H9 (cell line): ENCODE results near the gene URI1. TPM values are rescaled to one million over a fixed set of nuclear protein-coding genes. Genes with fewer than 3 reads are reported as not detected.
"Not testable (repeated sequence)": the region's sequence is repeated elsewhere in the genome, so short reads cannot be mapped to it uniquely, and the experiment has no call there.

ENCODE experiments used
- DNase-seq: peaks from one replicate; pipeline ENCODE4 v3.0.0-alpha.2; 2017
- H2AFZ ChIP-seq: one replicate; pipeline ENCODE4 v1.6.1; 2013; ENCODE audit warnings: mild to moderate bottlenecking, low read length, control low read depth, moderate library complexity
- H2AK5ac ChIP-seq: 2 replicates; pipeline ENCODE4 v1.6.1; 2013; ENCODE audit warnings: low read length, control low read depth, mixed read lengths; ENCODE audit not compliant: insufficient read length
- H2BK120ac ChIP-seq: one replicate; pipeline ENCODE4 v1.6.1; 2013; ENCODE audit warnings: low read depth, mild to moderate bottlenecking, low read length, control low read depth, inconsistent platforms; ENCODE audit not compliant: poor library complexity, severe bottlenecking
- H2BK12ac ChIP-seq: 2 replicates; pipeline ENCODE4 v1.6.1; 2013; ENCODE audit warnings: low read length, control low read depth, mixed read lengths, low read depth; ENCODE audit not compliant: insufficient read length
- H2BK15ac ChIP-seq: 2 replicates; pipeline ENCODE4 v1.6.1; 2013; ENCODE audit warnings: low read depth, low read length, control low read depth
- H2BK20ac ChIP-seq: one replicate; pipeline ENCODE4 v1.6.1; 2013; ENCODE audit warnings: low read depth, mild to moderate bottlenecking, low read length, control low read depth, inconsistent platforms; ENCODE audit not compliant: poor library complexity, severe bottlenecking
- H2BK5ac ChIP-seq: 2 replicates; pipeline ENCODE4 v1.6.1; 2013; ENCODE audit warnings: low read length, control low read depth, mixed read lengths; ENCODE audit not compliant: insufficient read length
- H3K14ac ChIP-seq: 2 replicates; pipeline ENCODE4 v1.6.1; 2013; ENCODE audit warnings: low read length, control low read depth; ENCODE audit not compliant: insufficient read depth
- H3K18ac ChIP-seq: 2 replicates; pipeline ENCODE4 v1.6.1; 2013; ENCODE audit warnings: low read depth, mild to moderate bottlenecking, mixed read lengths, low read length, control low read depth; ENCODE audit not compliant: insufficient read length
- H3K23ac ChIP-seq: 2 replicates; pipeline ENCODE4 v1.6.1; 2013; ENCODE audit warnings: low read length, control low read depth, mixed read lengths, low read depth; ENCODE audit not compliant: insufficient read length
- H3K23me2 ChIP-seq: 2 replicates; pipeline ENCODE4 v1.6.1; 2013; ENCODE audit warnings: low read depth, mild to moderate bottlenecking, mixed read lengths, low read length, control low read depth; ENCODE audit not compliant: insufficient read length, poor library complexity, severe bottlenecking
- H3K27ac ChIP-seq: 2 replicates; pipeline ENCODE4 v1.5.1; 2013; ENCODE audit warnings: low read length, control low read depth, mixed read lengths, low read depth; ENCODE audit not compliant: insufficient read length
- H3K27me3 ChIP-seq: 2 replicates; pipeline ENCODE4 v1.6.1; 2013; ENCODE audit warnings: low read length, control low read depth, inconsistent platforms; ENCODE audit not compliant: insufficient read depth
- H3K4ac ChIP-seq: 2 replicates; pipeline ENCODE4 v1.6.1; 2013; ENCODE audit warnings: low read depth, mild to moderate bottlenecking, control low read depth, inconsistent platforms, low read length, moderate library complexity
- H3K4me1 ChIP-seq: 2 replicates; pipeline ENCODE4 v1.6.1; 2013; ENCODE audit warnings: low read length, control low read depth, inconsistent platforms; ENCODE audit not compliant: insufficient read depth
- H3K4me2 ChIP-seq: 2 replicates; pipeline ENCODE4 v1.6.1; 2013; ENCODE audit warnings: low read length, control low read depth, mixed read lengths; ENCODE audit not compliant: insufficient read length, insufficient read depth
- H3K56ac ChIP-seq: 2 replicates; pipeline ENCODE4 v1.6.1; 2013; ENCODE audit warnings: low read depth, mild to moderate bottlenecking, mixed read lengths, low read length, control low read depth; ENCODE audit not compliant: insufficient read length
- H3K79me1 ChIP-seq: 2 replicates; pipeline ENCODE4 v1.6.1; 2013; ENCODE audit warnings: low read depth, mild to moderate bottlenecking, moderate library complexity, low read length, control low read depth, inconsistent platforms; ENCODE audit not compliant: insufficient read depth, poor library complexity, severe bottlenecking
- H3K79me2 ChIP-seq: 2 replicates; pipeline ENCODE4 v1.6.1; 2013; ENCODE audit warnings: low read length, control low read depth, inconsistent platforms; ENCODE audit not compliant: insufficient read depth
- H3K9ac ChIP-seq: 2 replicates; pipeline ENCODE4 v1.6.1; 2013; ENCODE audit warnings: low read length, control low read depth, mixed read lengths; ENCODE audit not compliant: insufficient read length; ENCODE audit errors: extremely low read depth
- H3K9me3 ChIP-seq: one replicate; pipeline ENCODE4 v1.6.1; 2013; ENCODE audit warnings: low read depth, low read length, inconsistent platforms; ENCODE audit not compliant: control insufficient read depth
- H3T11ph ChIP-seq: one replicate; pipeline ENCODE4 v1.6.1; 2013; ENCODE audit warnings: mild to moderate bottlenecking, low read length, control low read depth, inconsistent platforms
- H4K20me1 ChIP-seq: one replicate; pipeline ENCODE4 v1.6.1; 2013; ENCODE audit not compliant: control insufficient read depth, insufficient read length, insufficient read depth
- H4K5ac ChIP-seq: 2 replicates; pipeline ENCODE4 v1.6.1; 2013; ENCODE audit warnings: low read depth, mild to moderate bottlenecking, mixed read lengths, low read length, control low read depth; ENCODE audit not compliant: insufficient read length
- H4K8ac ChIP-seq: replicated peaks from 2 replicates; pipeline ENCODE4 v1.6.1; 2013; ENCODE audit warnings: low read length, control low read depth, mixed read lengths, low read depth; ENCODE audit not compliant: insufficient read length
- H4K91ac ChIP-seq: 2 replicates; pipeline ENCODE4 v1.6.1; 2013; ENCODE audit warnings: low read depth, mild to moderate bottlenecking, moderate library complexity, mixed read lengths, low read length, control low read depth; ENCODE audit not compliant: insufficient read length
- H3K27ac Mint-ChIP-seq, 3 experiments: 2 replicates in 2 of 3; 3 replicates in 1 of 3; pipeline ENCODE4 v1.8.0; 2020 to 2021; ENCODE audit warnings: mixed read lengths in 3 of 3, mild to moderate bottlenecking in 1 of 3, moderate library complexity in 1 of 3
- H3K27me3 Mint-ChIP-seq: 2 replicates; pipeline ENCODE4 v1.8.0; 2021; ENCODE audit warnings: low read depth, mild to moderate bottlenecking, moderate library complexity, mixed read lengths
- H3K36me3 Mint-ChIP-seq, 3 experiments: 2 replicates in 2 of 3; 3 replicates in 1 of 3; pipeline ENCODE4 v1.8.0; 2020 to 2021; ENCODE audit warnings: low read depth in 3 of 3, mixed read lengths in 3 of 3; ENCODE audit not compliant: insufficient read depth in 1 of 3
- H3K4me1 Mint-ChIP-seq, 2 experiments: 2 replicates each; pipeline ENCODE4 v1.8.0; 2020; ENCODE audit warnings: mixed read lengths in 2 of 2
- H3K4me3 Mint-ChIP-seq, 2 experiments: 2 replicates in 1 of 2; 3 replicates in 1 of 2; pipeline ENCODE4 v1.8.0; 2020 to 2021; ENCODE audit warnings: mild to moderate bottlenecking in 2 of 2, mixed read lengths in 2 of 2, moderate library complexity in 1 of 2
- H3K9me3 Mint-ChIP-seq, 2 experiments: 2 replicates in 1 of 2; 3 replicates in 1 of 2; pipeline ENCODE4 v1.8.0; 2020; ENCODE audit warnings: mild to moderate bottlenecking in 2 of 2, mixed read lengths in 2 of 2, moderate library complexity in 1 of 2
- CTCF ChIP-seq: fragments of 200-600 bp; sonication (generic); conservative IDR thresholded peaks from 3 replicates; pipeline ENCODE4 v1.8.0; 2021; ENCODE audit warnings: antibody characterized with exemption, mild to moderate bottlenecking
- WGBS: extraction: QIAGEN DNeasy Blood & Tissue Kit; methylation state at CpG from one replicate; pipeline ENCODE4 v1.1.7; 2013; ENCODE audit warnings: missing lambda C conversion rate, low lambda C conversion rate, mixed read lengths; ENCODE audit not compliant: insufficient read length; ENCODE audit errors: extremely low coverage; 5-methylcytosine and 5-hydroxymethylcytosine counted together
- total RNA-seq: library from RNA; stranded (reverse); gene quantifications from 2 replicates; pipeline ENCODE4 v1.2.1, GENCODE V29; 2021

Gene URI1
- total RNA-seq, 1 experiment from 2014 or later, result 54.3 TPM

- DNase-seq, result no peak
- no peak overlapping the region for H2AFZ ChIP-seq
These were observed 5.8 kb downstream of the URI1 start for GRCh38 chr19:29947871-29948270.

GRCh38 chr19:29948759-29949470 lies 6.9 kb downstream of the URI1 start:
- H3K56ac ChIP-seq, H3K4me3 Mint-ChIP-seq, H3K27me3 ChIP-seq, H4K8ac ChIP-seq, H3K23ac ChIP-seq, H2AFZ ChIP-seq, H3K4me2 ChIP-seq, H2BK12ac ChIP-seq, H2AK5ac ChIP-seq, H3K4ac ChIP-seq, H4K91ac ChIP-seq, H3K79me1 ChIP-seq, H3K4me1 ChIP-seq, H3K27me3 Mint-ChIP-seq, H2BK5ac ChIP-seq, H3K18ac ChIP-seq, H4K5ac ChIP-seq, H2BK120ac ChIP-seq, H3K9me3 ChIP-seq, DNase-seq, H3T11ph ChIP-seq, H2BK20ac ChIP-seq, H3K9ac ChIP-seq, H3K27ac ChIP-seq, H3K27ac Mint-ChIP-seq, H2BK15ac ChIP-seq, H3K23me2 ChIP-seq, H4K20me1 ChIP-seq, H3K14ac ChIP-seq: not testable (repeated sequence)
- peaks cover 15 to 19% of the 10 kb centered on the region in 2 experiments; a peak in 4 of 5 replicates for H3K9me3 Mint-ChIP-seq
- H3K4me1 Mint-ChIP-seq, result peaks cover 23 to 26% of the 10 kb centered on the region in 2 experiments
- peaks cover 31% of the 10 kb centered on the region; the same call in 1 of the 2 replicates for H3K79me2 ChIP-seq
- H3K36me3 Mint-ChIP-seq, result peaks cover 12 to 37% (median 34%) of the 10 kb centered on the region in 3 experiments
- WGBS, result no CpG with 5 or more reads among the region's 57 CpGs

More at GRCh38 chr19:29947871-29948270, 5.8 kb downstream of the URI1 start:
- Histone ChIP-seq H2BK12ac (no peak overlapping the region), H3K27me3 (no peaks in the 10 kb centered on the region), H3K9me3 (no peaks in the 10 kb centered on the region), H3K27ac (no peak overlapping the region), H3K56ac (no peak overlapping the region), H3K79me1 (no peaks in the 10 kb centered on the region), H2BK15ac (no peak overlapping the region), H3K4me2 (no peak overlapping the region), H4K5ac (no peak overlapping the region), H3K23ac (no peak overlapping the region), H2BK20ac (no peak overlapping the region), H3K14ac (no peak overlapping the region), H3K9ac (no peak overlapping the region), H3K23me2 (no peaks in the 10 kb centered on the region), H4K91ac (no peak overlapping the region), H2BK120ac (no peak overlapping the region), H4K20me1 (no peaks in the 10 kb centered on the region), H4K8ac (no peak overlapping the region), H2BK5ac (no peak overlapping the region), H3T11ph (no peak overlapping the region), H3K79me2 (peaks cover 38% of the 10 kb centered on the region; the same call in 1 of the 2 replicates), H3K4ac (no peak overlapping the region), H2AK5ac (no peak overlapping the region), H3K4me1 (no peaks in the 10 kb centered on the region; the same call in 1 of the 2 replicates), H3K18ac (no peak overlapping the region)
- WGBS, result no CpG with 5 or more reads among the region's 2 CpGs
- no peak for TF ChIP-seq CTCF
- H3K36me3 Mint-ChIP-seq, result peaks cover 12 to 37% (median 34%) of the 10 kb centered on the region in 3 experiments
- H3K4me3 Mint-ChIP-seq, result no peak overlapping the region
- no peaks in the 10 kb centered on the region for H3K27me3 Mint-ChIP-seq
- peaks cover 15 to 19% of the 10 kb centered on the region in 2 experiments; a peak in 4 of 5 replicates for H3K9me3 Mint-ChIP-seq
- H3K4me1 Mint-ChIP-seq, result peaks cover 26 to 30% of the 10 kb centered on the region in 2 experiments
- H3K27ac Mint-ChIP-seq, result no peak overlapping the region
